ENCODE measurements around the gene CACNA1E. TPM values are rescaled to one million over a fixed set of nuclear protein-coding genes. Genes with fewer than 3 reads are reported as not detected.

CACNA1E gene

DNA sequence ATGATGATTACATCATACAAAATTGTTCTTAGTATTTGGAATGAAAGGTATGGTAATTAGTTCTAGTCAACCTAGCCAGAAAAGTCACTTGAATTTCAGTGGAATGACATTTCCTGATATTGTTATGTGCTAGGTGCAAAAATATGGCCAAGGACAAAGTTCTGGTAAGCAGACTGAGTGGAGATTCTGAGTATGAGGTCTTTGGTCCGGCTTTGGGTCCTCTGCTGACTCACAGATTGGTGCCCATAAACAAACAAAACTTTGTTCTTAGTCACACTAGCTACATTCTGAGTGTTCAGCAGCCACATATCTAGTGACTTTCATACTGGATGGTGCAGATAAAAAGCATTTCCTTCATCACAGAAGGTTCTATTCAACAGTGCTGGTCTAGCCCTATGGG is 372.1 kb downstream of the CACNA1E start:
- Histone ChIP-seq H3K27me3 (ENCODE audit: insufficient read depth, low read length, poor library complexity) (no peaks in the 10 kb centered on the region), H4K5ac (ENCODE audit: low read length) (no peak overlapping the region), H3K36me3 (ENCODE audit: control insufficient read depth, insufficient read depth, low read length) (no peaks in the 10 kb centered on the region), H3K4me1 (ENCODE audit: control insufficient read depth, low read depth, low read length) (no peaks in the 10 kb centered on the region), H3K79me1 (ENCODE audit: low read length) (no peaks in the 10 kb centered on the region), H3K18ac (ENCODE audit: low read length) (no peak overlapping the region), H3K4me2 (ENCODE audit: low read length) (no peak overlapping the region), H3K4ac (ENCODE audit: low read depth, low read length) (no peak overlapping the region), H3K56ac (ENCODE audit: low read length) (no peak overlapping the region), H4K8ac (ENCODE audit: low read depth, low read length) (no peak overlapping the region), H3K27ac (ENCODE audit: low read depth, low read length) (no peak overlapping the region), H2AK5ac (ENCODE audit: low read length) (no peak overlapping the region), H2BK15ac (replicated peaks; ENCODE audit: low read depth) (no peak overlapping the region), H3K9ac (ENCODE audit: low read length) (no peak overlapping the region), H2BK5ac (ENCODE audit: low read length) (no peak overlapping the region), H3K79me2 (ENCODE audit: control insufficient read depth, insufficient read depth, low read length) (no peaks in the 10 kb centered on the region), H3K4me3 (ENCODE audit: low read length) (no peak overlapping the region), H2BK120ac (ENCODE audit: low read depth, low read length) (no peak overlapping the region), H3K23ac (ENCODE audit: low read length) (no peak overlapping the region)
- no peak for DNase-seq
- no CpG with 5 or more reads among the region's 1 CpG for WGBS (ENCODE audit: extremely low coverage, insufficient coverage, low lambda C conversion rate)

Small RNAs within 50 kb of the gene (small RNA-seq; reads per million reads assigned to genes)
- gene RF00017 (ENCODE audit: insufficient read depth) (not detected), gene RNA5SP70 (ENCODE audit: insufficient read depth) (not detected)
